ENCODE measurements around the gene IRAK3.

The IRAK3 gene

GRCh38 chr12:66268562-66268961 is 79.5 kb downstream of the IRAK3 start:
- DNase-seq: no peak

DNA sequence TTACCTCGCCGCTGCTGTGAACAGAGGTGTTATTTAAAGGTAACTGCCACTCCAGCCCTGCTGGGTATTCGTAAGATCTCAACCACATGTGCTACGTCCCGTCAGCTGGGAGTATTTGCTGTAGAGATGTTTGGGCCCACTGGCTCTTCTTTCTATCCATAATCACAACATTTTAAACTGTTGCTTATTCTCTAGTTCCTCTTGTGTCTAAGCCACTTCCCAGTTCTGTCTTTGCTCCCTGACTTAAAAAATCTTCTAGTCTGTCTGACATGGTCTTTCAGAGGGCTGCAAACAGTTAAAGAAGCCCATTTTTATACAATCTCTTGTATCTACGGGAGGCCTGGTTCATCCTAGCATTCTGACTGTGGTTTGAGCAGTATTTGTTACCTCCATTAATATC is 80.1 kb downstream of the IRAK3 start:
- no peak for DNase-seq

DNA sequence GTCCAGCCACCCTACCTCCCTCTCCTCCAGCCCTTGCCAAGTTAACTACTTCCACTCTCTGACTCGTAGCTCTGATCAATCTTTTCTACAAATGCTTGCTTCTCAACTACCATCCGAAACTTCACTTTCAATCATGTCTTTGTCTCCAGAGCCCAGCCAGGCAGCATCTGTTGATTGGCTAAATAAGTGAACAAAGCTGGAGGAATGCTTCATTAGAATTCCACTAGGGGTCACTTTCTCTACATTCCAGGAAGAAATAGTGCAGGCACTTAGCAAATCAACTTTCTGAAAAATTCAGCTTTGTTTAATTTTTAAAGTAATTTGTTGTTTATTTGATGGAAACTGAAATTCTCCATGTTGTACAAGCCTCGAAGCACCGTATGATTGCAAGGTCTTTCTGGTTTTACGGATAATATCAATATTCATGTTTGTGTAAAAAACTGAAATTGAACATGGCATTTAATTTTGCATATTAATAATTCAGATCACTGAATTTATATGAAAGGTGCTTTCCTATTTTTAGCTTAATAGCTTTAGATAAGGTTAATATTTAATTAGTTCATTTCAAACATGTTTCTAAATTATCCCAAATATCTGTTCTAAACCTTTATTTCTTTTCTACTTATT is 80.9 kb downstream of the IRAK3 start:
- DNase-seq: peak; percentile 86

- no peak for DNase-seq
Observed at GRCh38 chr12:66270613-66271012, 81.6 kb downstream of the IRAK3 start.

GRCh38 chr12:66272650-66273049 is 83.6 kb downstream of the IRAK3 start:
- no peak for DNase-seq

- DNase-seq: no peak
Observed at GRCh38 chr12:66273147-66273546, 84.1 kb downstream of the IRAK3 start.

GRCh38 chr12:66275040-66275439 is 86.0 kb downstream of the IRAK3 start:
- DNase-seq: no peak

GRCh38 chr12:66279123-66279712 is 90.2 kb downstream of the IRAK3 start:
- DNase-seq: peak; percentile 64

- no peak for DNase-seq
Observed at GRCh38 chr12:66280561-66280960, 91.5 kb downstream of the IRAK3 start.

- no peak for DNase-seq
Observed at GRCh38 chr12:66282244-66282643, 93.2 kb downstream of the IRAK3 start.

DNA sequence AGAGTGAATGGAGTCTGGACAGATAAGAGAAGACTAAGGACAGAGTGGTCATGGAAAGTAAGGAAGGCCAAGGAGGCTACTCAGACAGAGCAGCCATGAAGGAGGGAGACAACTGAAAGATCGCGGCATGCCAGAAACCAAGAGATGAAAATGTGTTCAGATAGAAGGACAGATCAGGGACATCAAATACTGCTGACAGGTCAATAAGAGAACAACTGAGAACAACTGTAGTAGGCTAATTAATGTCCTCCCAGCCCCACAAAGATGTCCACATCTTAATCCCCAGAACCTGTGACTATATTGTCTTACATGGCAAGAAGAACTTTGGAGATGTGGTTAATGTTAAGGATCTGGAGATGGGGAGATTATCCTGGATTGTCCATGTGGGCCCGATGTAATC is 98.3 kb downstream of the IRAK3 start:
- DNase-seq: no peak

- DNase-seq: peak; percentile 60
Observed at GRCh38 chr12:66288121-66288520, 99.1 kb downstream of the IRAK3 start.

DNA sequence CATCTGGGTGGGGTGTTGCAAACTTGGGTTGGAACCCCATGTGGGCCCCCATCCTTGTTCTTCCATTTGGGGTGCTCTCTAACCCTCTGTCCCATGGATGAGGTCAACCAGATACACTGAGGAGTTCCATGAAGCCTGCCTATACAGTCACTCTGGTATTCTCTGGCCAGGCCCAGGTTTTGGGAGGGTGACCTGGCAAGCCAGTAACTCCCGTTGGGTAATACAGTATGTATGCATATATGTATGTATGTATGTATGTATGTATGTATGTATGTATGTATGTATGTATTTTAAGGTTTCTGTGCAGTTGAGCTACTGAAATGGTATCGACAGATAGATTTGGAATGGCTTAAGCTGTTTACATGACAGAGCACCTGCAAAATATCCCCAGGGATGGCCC is 100.5 kb downstream of the IRAK3 start:
- no peak for DNase-seq

DNA sequence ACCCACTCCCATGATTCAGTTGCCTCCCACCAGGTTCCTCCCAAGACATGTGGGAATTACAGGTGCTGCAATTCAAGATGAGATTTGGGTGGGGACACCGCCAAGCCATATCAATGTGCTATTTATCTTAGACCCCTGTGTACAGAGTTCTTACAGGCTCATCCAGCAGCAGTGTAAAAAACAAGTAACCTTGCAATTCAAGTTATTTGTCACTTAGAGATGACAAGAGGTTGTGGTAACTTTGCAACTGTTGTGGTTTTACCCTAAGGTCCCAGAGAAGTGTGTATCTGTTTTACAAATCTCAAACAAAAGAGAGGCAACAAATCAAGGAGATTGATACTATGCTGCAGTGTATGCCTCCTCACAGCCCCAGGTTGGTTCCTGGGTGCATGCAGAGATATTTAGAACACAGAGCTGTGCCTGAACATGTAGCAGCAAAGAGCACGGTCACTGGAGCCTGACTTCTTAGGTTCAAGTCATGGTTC is 101.7 kb downstream of the IRAK3 start:
- DNase-seq: peak; percentile 42

DNA sequence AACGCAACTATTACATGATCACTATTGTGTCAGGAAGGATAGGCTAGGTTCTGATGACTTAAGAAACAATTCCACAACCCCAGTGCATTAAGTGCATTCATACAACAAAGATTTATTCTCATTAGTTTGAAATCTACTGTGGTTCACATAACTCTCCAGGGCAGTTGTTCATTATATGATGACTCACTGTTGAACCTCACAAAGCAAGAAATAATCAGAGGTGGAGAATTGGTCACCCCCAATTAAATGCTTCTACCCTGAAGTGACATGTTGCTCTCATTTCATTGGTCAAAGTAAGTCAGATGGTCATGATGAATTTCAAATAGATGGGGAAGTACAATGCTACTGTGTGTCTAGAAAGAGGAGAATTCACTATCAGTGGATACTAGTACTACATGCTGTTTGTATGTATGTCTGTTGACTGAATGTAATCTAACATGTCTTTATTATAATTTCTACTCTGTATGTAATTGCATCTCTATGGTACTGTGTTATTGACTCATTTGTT is 107.2 kb downstream of the IRAK3 start:
- DNase-seq: no peak

DNA sequence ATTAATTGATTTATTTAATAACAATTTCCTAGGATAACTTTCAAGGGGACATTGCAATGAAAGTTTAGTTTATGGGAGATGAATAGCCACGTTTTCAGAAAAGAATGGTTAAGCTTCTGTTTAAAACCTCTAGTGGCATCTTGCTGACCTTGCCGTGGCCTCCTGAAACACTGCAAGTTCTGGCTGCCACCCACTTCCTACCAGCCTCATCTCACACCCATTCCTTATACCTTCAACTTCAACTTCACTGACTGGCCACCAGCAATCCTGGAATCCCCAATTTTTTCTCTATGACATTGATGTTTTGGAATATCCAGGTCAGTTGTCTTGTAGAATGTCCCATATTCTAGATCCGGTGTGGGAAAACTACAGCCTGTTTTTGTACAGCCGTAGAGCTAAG is 108.1 kb downstream of the IRAK3 start:
- DNase-seq: no peak

- no peak for DNase-seq
Observed at GRCh38 chr12:66297923-66298322, 108.9 kb downstream of the IRAK3 start.

GRCh38 chr12:66301944-66302826 is 113.2 kb downstream of the IRAK3 start, which contains the start of gene HELB:
Gene HELB, plus strand, starts transcription at chr12:66302493. Its CDS starts 111 bp downstream, at chr12:66302604.
- peak; percentile 99 for DNase-seq

GRCh38 chr12:66302827-66303169 is 113.8 kb downstream of the IRAK3 start:
- DNase-seq: no peak

GRCh38 chr12:66303316-66303804 is 114.3 kb downstream of the IRAK3 start:
- peak; percentile 13 for DNase-seq

Measured in hematopoietic multipotent progenitor cell treated with erythropoietin and hydrocortisone succinate and interleukin-3 and kit ligand, for 6 days (in vitro differentiated cells).